ENCODE measurements around the gene SUCO.

The SUCO gene

DNA sequence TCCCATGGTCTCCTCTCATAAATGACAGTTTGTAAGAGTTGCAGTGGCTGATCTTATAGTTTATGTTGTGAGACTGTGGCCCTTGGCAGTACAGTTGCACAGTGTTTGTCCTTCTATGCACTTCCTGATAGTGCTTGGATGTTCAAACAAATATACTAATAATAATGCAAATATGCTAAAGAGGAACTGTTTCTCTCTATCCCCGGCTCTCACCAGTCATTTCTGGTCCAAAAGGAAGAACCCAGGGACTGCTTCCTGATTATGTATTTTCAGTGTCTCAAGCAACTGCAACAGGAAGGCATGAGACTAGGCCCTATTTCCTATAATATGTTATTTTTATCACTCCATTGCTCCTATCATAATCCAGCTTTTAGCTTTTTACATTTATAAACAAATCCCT, 17.0 kb upstream of the SUCO start:
- no peak for FAIRE-seq

DNA sequence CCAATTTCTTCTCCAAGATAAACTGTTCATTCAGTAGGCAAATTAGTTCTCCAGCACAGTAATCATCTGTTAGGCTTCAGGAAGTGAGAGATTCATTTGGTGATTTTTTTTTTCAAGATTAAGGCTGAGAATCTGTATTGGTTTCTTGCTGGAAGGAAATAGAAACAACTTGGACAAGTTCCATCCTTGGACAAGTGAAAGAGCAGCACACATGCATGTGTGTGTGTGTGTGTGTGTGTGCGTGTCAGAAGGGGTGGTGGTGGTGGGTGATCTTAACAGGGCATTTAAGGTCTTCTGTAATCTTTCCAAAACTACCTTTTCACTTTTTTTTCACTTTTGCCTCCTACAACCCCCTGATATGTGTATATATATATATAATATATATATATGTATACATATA, 15.9 kb upstream of the SUCO start:
- FAIRE-seq: no peak

DNA sequence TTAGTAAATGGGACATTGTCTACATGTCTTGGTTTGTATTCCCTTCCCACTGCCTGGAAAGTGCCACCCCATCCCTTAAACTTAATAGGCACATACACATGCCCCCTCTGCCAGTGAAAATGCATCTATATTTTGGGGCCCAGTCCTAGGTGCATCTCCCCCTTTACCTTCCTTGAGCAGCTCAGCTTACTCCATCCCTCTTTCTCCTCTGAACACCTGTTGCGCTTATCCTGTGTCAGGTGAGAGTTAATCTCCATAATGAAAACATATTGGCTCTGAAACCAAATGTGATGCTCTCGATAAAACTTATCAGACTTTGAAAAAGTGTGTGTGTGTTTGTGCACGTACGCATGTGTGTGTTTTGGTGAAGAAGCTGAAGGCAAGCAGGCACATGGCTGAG, 15.4 kb upstream of the SUCO start:
- no peak for FAIRE-seq

DNA sequence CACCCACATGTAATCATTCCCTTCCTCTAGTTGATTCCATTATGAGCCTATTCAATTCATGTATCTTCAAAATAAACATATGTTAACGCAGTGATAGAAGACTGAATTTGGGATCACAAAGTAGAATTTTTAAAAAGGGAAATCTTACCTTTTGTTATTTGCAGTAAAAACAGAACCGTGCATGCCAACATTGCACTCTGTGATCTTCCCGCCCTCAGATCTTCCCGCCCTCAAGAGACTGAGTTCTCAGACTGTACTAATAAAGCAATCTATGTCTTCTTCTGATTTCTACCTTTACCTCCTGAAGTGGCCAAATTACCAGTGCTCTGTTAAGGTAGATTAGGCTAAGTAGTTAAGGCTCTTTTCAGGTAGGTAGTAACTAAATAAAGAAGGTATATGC, 3.6 kb upstream of the SUCO start:
- peak; percentile 38 for FAIRE-seq

DNA sequence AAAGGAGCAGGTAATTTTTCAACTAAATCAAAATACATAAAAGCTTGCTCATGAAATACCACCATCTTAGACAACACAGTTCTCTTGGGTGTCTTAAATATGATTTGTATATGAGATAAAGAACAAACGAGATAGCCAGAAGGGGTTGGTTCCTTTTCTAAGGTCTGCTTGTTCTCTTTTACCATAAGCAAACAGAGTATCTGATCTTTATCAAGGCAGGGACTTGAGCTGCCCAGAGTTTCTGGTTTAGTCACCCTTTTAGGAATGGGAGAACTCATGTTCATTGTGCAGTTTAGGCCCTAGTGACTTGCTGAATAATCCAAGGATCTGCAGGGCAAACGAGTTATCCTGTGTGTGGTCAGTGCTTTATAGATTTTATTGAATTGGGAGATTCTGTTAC, 3.0 kb upstream of the SUCO start:
- FAIRE-seq: peak; percentile 31

DNA sequence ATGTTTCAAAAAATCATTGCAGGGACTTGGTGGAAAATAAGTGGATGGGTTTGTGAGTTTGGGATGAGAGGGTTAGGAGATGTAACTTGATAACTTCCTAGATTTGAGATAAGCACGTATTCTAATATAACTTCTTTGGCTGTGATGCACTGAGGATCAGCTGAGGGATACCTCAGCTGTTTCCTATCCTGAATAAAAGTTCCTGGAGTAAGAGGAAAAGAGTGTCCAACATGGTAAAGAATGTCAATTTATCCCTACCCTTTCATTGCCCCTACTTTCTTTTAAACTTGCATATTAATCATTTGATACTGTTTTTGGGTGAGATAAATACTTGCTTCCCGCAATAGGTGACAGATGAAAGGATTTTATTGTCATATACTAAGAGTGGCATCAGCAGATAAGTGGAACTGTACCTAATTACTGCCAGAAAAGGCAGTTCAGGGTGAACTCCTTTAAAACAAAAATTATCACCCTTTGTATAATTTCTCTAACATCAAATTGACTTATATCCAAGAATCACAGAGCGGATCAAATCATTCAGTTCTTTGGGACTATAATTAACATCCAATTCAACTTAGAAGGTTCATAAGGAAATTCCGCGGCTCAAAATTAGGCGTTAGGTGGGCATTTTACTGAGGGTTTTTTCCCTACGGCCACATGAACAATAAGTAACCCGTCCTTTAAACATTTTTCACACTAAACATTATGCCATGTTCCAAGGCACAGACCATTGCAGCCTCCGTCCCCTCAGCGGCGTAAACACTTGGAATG, 1.4 kb upstream of the SUCO start:
- no peak for FAIRE-seq

DNA sequence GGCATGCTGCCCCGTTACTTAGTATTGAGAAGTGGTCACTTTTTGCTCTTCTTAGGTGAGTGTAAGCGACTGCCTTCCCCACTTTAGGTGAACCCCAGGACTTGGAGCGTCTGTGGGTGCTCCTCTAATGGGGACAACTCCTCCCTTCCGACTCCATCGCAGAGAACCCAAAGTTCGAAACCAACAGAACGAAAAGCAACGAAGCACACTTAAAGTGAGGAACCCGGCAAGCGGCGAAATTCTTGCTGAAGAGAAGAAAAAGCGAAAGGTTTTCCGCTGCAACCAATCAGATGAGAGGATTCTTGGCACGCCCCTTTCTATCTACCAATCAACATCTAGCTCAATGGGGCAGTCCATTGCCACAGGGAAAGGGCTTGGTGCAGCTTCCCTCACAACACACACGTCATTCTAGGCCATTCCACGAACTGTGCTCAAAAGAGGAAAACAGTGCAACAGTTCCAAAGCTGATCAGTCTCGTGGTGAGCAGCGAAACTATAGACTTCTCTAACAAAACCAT, 709 bp upstream of the SUCO start:
- FAIRE-seq: no peak

DNA sequence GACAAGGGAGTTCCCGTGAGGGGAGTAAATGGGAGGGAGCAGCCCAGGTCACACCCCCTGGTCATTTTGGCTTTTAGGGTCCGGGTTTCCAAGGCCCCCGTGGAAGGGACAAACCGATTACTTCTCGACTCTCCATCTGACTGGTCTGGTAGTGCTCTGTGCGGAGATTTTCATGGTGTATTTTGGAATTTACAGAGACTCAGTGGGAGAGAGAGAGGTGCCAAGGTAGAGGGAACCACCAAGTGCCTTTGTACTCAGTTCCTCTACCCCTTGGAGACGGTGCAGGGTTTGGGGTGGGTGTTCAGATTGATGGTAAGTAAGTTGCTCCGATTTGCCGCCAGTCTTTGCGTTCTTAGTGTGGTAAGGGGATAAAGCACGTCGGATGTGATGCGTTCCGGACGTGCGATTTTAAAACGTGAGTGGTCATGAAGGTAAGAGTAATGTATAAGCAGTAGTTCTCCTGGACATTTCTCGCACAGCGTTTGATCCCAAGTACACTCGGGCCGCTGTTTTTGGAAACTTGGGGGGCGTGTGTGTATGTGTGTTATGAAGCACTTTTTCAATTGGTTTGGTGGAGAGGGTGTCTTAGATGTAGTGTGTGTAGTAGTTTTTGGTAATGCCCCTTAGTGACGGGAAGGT, 682 bp downstream of the SUCO start:
- no peak for FAIRE-seq

DNA sequence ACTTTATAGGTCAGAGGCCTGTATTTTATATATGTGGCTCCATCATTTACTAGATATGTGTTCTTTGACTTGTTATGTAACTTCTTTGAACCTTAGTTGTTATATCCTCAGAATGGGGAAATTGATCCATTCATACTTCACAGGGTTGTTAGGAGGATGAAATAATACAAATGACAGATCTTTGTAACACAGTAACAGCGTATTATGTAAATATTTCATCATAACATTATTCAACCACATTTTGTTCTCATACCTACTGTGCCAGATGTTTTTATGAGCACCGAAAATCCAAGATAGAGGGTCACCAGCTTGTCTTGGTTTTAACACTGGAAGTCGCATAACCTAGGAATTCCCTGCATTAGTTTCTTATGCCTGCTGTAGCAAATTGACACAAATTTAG, 3.3 kb downstream of the SUCO start:
- no peak for FAIRE-seq

DNA sequence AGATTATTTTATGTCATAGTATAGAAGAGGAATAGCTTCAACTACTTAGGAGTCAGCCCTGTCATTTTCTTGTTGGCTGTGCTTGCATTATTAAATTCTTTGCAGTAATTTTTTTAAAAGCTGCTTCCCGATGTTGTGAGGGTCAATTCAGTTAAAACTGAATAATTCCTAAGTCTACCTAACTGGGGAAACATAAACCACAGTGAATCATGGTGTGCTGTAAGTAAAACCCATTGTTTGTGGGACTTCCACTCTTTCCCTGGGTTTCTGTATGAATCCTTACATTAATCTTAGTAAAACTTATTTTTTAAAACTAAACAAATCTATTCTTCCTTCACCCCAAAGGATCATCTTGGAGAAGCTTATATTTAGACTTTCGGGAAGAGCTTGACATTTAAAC, 4.4 kb downstream of the SUCO start:
- FAIRE-seq: no peak

DNA sequence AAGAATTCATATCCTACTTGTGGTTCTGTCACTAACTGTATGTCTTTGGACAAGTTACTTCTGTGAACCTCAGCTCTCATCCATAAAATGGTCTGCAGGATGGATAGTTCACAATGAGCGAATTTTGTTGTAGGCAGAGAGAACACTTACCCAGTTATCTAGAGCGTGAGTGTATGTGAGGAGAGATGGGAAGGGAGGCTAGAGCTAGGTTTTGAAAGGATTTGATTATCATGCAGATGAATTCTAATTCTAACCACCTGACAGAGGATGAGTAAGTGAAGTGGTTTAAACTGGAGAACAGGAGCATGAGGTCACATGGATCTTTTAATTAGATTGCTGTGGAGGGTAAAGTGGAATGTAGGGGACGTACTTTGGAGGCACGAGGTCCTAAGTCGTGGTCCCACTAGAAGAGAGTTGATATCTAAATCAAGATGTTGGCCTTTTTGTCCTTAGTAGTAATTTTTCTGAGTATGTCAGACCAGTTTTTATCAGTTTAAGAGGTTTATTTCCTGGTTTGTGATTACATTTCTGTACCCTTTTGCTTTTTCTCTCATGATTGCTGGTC, 5.0 kb downstream of the SUCO start:
- FAIRE-seq: no peak

DNA sequence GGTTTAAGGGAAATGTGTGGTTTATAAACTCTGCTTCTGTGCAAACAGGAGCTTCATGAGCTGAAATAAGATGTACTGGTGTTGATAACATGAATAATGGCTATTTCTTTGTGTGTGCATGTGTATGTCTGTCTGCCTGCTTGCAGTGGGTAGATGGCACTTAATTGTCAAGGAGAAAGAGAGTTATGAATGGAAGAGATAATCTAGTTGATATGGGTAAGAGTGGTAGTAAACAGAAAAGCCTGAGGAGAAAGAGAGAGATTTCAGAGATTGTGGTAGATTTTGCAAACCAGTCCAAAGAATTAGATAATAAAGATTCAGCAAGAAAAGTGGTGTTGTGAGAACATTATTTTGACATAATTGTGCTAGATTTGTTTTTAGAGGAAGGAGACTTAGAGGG, 7.7 kb downstream of the SUCO start:
- no peak for FAIRE-seq

DNA sequence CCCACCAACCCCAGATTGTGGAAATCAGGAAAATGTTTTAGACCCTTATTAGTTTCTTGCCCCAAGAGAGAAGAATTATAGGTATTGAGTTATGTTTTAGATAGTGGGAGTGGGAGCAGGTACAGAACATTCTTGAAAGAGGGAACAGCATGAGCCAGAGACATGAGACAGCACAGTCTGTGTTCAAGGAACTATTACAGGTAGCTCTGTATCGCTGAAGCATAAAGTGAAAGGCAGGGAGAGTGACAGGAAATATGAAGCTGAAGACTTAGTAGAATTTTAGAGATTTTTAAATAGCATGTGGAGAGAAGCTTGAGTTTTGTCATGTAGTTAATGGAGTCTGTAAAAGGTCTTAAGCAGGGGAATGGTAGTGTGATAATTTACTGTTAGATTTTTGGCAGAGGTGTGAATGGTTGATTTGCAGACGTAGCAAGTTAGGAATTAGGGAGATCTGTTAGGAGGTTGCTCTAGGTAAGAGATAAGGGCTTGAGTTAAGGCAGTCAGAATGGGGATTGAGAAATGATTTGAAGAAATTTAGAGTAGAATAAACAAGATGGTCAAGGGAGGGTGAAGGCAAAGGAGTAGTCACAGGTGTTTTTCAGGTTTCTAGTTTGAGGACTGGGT, 11.6 kb downstream of the SUCO start:
- FAIRE-seq: no peak

DNA sequence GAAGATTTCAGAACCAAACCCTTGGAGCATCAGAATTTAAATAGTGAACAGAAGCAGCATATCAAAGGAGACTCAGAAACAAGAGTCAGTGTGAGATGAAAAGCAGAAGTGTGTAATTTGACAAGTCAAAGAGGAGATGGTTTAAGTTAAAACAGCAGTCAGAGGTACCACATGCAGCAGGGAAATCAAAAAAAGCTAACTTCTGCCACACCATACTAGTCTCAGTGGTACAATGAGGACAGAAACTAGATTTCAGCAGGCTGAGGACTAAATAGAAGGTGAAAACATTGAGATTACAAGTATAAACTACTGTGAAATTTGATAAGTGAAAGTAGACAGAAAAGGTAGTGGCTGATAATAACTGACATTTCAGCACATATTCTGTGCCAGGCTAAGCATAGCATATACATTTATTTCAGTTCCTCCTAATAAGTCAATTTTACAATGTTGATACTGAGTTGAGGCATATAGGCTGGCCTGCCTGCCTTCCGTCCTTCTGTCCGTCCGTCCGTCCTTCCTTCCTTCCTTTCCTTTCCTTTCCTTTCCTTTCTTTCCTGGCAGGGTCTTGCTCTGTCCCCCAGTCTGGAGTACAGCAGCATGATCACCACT, 12.6 kb downstream of the SUCO start:
- FAIRE-seq: peak; percentile 5

DNA sequence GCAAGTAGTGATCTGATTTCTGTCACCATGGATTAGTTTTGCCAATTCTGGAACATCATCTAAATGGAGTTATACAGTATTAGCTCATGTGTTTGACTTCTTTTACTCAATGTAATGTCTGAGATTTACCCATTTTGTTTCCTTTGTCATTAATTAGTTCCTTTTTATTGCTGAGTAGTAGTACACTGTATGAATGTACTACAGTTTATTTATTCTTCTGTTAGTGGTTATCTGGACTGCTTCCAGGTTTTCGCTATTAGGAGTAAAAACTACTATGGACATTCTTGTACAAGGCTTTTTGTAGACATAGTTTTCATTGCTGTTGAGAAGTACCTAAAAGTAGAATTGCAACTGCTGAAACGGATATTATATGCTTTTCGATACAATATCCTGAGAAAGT, 14.1 kb downstream of the SUCO start:
- FAIRE-seq: no peak

DNA sequence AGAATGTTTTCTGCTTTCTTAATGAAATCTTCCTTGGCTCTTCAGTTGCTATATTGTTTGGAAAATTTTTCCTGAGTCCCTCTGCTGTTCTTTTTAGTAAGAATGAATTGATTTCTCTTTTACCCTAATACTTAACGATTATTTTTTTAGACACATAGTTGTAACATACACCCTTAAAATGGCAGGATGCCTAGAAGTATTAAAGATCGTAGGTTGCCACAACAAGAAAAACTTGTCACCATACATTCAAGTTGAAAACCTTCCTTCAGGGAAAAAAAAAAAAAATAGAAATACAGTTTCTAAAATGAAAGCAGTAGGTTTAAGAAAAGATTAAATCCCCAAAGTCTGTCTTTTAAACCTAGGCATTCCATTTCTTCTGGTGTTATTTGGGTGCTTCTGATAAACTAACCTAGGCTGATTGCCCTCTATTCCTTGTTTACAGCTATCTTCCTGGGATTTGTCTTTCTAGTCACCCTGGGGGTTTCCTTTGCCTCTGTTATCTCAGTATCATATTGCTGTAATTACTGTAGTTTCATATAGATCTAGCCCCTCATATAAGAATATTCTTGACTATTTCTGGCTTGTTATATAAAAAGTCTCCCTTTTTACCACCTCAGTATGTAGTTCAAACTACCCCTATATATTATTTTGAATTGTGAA, 16.8 kb downstream of the SUCO start:
- FAIRE-seq: no peak

DNA sequence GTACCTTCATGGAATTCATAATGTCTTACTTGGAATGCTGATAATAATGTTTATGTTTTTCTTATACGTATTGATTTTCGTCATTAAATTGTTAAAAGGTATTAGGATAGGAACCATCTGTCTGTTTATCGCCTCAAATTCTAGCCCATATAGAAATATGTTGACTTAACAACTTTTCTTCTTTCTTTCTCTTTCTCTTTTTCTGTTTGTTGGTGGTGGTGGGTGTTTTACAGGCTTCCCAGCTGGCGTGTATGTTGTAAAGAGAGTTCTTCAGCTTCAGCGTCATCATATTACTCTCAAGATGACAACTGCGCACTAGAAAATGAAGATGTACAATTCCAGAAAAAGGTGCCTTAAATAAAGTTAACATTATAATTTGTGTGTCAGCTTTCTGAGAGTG, 18.3 kb downstream of the SUCO start:
- FAIRE-seq: no peak

DNA sequence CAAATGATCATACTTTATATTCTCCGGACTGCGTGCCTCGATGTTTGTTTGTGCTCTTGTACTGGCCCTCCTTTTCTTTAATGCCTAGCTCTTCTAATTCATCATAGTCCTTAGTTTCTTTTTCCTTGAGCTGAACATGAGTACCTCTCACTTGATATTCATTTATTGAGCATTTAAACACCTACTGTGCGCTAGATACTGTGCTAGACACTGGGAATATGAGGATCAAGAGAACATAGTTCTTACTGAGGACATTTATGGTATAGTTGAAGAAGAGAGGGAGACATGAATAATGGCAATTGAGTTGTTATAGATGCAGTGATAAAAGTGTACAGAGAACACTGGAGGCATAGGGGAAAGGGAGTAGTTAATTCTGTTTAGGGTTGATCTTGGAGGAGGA, 22.0 kb downstream of the SUCO start:
- no peak for FAIRE-seq

DNA sequence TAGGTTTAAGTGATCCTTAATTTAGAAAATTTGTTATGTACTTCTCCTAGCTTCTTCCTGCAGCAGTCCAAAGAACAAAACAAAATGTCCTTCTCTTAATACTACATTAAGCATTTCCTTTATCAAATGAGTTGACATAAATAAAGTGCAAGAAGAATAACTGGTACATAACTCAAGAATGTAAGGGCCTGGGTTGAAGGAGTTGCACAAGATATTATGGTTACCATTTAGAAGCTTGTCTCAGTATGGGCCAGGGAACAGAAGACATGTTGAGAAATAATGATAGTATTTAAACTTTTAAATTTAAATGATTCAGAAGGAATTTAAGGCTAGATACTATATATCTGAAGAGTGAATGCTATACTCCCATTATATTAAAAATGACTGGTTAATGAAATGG, 23.5 kb downstream of the SUCO start:
- no peak for FAIRE-seq

DNA sequence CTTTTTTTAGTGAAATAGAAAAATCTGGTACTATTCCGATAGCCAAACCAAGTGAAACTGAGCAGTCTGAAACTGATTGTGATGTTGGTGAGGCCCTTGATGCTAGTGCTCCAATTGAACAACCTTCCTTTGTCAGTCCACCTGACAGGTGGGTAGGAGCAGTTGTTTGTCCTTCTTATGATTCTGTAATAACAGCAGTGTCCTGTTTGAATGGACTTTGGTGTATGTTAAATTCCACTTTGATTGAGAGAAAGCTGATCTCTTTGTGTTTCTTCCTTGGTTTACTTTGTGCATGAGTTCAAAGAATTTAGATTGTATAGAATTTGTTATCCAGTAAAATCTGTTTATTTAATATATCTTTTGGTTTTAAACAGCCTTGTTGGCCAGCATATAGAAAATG, 24.3 kb downstream of the SUCO start:
- no peak for FAIRE-seq

DNA sequence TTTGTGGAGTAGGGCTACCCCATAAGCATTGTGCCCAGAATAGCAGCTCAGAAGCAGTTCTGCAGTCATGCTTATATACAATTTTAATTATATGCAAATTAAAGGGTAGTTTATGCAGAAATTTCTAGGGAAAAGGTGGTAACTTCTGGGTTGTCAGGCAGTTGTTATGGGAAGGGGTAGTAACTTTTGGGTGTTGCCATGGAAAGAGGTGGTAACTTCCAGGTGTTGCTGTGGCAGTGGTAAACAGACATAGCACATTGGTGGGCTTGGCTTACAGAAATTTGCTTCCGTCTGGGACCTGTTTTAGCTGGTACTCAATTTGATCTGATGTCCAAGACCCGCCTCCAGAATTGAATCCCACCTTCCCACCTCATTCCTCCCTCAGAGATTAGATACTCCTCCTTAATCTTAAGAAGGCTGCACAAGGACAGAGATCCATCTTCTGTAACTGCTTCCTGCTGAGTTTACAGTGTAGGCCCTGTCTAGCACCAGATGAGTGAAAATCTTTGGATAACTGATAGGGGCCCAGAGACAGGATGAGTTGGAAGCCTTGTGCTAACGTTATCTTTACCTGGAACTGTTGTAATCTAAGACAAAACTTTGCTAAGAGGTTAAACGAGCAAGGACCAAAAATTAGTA, 26.7 kb downstream of the SUCO start:
- no peak for FAIRE-seq

DNA sequence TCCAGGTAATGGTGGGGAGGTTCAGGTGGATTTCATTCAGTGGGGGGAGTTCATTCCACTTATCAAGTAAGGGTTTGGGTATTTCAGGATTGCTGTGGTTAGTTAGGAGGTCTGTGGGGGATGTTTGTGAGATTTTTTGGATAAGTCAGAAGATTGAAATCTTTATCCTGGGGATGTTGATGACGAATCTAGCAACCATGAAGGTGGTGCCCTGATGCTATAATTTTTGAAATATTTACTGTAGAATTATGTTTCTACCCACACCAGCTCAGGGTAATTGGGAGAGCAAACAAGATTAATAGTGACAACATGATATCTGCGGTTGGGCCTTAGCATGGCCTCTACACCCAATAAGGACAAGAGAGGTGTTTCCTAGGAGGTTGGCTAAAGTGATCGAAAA, 28.3 kb downstream of the SUCO start:
- no peak for FAIRE-seq

All from TTC549 (cell line).